ENCODE results near the gene TEX10.

GRCh38 chr9:100277166-100277979 is 75.4 kb downstream of the TEX10 start:
- TF ChIP-seq CTCF (IDR thresholded peaks at IDR 0.05) = no peak
- TF ChIP-seq POLR2AphosphoS5 (IDR thresholded peaks at IDR 0.05) = no peak
